Anterior cingulate cortex (tissue), 58 donors: ENCODE results near the gene NCAM2.

Experiments
- DNase-seq, 58 donors: peaks; one replicate each; lab custom pipeline; 2025; lab: John Stamatoyannopoulos, UW

Gene NCAM2

GRCh38 chr21:21559285-21560045 lies 561.3 kb downstream of the NCAM2 start:
- no peak for DNase-seq
